Fibroblast of the aortic adventitia (primary cell): Measurements from ENCODE around the gene TMEM131L. TPM values are rescaled to one million over a fixed set of nuclear protein-coding genes. Genes with fewer than 3 reads are reported as not detected.
A peak's percentile ranks its signal among the peaks of the same experiment; 100 is the strongest.
"Not testable (repeated sequence)": the region's sequence is repeated elsewhere in the genome, so short reads cannot be mapped to it uniquely, and the experiment has no call there.

Experiments
- DNase-seq: peaks from one replicate; pipeline ENCODE4 v3.0.0-alpha.2; 2010; ENCODE audit warnings: low read depth
- H3K4me3 ChIP-seq: 2 replicates; pipeline ENCODE4 v1.5.1; 2011; ENCODE audit warnings: low read depth, mild to moderate bottlenecking, control low read depth, low read length, moderate library complexity
- total RNA-seq: library from RNA; depleted of rRNA; stranded (reverse); fragments of >200 nt; gene quantifications from 2 replicates; pipeline ENCODE4 v1.2.3, GENCODE V29; 2012; ENCODE audit warnings: low replicate concordance
- TF ChIP-seq, protein P1 (sequence below): IDR thresholded peaks from 2 replicates; pipeline ENCODE4 v1.5.1; 2011; ENCODE audit warnings: mild to moderate bottlenecking, low read length, control low read depth, inconsistent platforms; ENCODE audit not compliant: insufficient read depth

Gene TMEM131L
- total RNA-seq, 1 donor: 10.8 TPM

DNA sequence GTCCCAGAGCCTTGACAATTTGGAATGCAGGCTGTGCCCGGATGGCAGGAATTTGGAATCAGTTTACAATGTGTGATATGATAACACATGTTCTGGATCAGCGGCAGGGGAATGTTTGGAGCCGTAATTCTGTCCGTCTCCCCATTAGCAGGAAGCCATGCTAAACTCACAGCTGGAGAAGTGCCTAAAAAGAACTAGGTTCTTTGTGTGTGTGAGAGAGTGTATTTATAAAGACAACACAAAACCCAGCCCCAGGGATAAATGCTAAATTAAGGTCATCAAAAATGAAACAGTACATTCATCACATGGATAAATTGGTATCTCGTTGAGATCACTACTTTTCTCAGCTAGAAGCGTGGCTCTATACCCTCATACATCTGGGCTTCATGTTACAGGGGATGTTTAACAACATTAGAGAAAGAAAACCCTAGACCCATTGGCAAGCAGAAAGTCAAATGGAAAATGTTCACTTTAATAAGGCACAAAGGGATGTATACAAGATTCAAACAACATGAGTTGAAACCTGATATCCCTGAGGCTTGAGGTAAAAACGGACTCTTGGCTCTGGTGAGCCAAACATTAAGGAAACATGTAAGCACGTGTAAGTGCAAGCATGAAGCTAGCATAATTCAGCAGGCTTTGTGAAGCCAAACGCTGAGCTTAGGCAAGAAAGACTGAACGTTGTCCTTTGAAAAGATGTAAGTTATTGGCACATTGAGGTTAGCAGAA lies 18.0 kb upstream of the TMEM131L start:
- peak; percentile 34 for DNase-seq
- TF ChIP-seq, protein P1, sequence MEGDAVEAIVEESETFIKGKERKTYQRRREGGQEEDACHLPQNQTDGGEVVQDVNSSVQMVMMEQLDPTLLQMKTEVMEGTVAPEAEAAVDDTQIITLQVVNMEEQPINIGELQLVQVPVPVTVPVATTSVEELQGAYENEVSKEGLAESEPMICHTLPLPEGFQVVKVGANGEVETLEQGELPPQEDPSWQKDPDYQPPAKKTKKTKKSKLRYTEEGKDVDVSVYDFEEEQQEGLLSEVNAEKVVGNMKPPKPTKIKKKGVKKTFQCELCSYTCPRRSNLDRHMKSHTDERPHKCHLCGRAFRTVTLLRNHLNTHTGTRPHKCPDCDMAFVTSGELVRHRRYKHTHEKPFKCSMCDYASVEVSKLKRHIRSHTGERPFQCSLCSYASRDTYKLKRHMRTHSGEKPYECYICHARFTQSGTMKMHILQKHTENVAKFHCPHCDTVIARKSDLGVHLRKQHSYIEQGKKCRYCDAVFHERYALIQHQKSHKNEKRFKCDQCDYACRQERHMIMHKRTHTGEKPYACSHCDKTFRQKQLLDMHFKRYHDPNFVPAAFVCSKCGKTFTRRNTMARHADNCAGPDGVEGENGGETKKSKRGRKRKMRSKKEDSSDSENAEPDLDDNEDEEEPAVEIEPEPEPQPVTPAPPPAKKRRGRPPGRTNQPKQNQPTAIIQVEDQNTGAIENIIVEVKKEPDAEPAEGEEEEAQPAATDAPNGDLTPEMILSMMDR: no peak
- H3K4me3 ChIP-seq: no peak overlapping the region

DNA sequence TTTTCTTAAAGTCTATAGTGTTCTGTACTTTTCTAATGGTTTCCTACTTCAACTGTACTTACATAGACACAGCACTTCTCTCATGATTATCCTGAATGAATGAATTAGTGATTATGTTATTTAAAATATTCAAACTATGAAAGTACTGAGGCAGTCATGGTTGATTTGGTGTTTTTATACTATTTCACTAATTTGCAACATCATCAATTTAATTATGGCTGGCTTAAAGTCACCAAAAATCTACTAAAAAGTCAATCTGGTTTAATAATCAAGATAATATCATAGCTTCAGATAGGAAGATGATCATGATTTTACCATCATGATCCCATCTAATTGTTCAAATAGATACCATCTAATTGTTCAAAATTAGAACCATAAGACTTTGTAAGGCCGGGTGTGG lies 16.8 kb upstream of the TMEM131L start:
- no peak overlapping the region for H3K4me3 ChIP-seq
- TF ChIP-seq, protein P1: no peak
- DNase-seq: no peak

DNA sequence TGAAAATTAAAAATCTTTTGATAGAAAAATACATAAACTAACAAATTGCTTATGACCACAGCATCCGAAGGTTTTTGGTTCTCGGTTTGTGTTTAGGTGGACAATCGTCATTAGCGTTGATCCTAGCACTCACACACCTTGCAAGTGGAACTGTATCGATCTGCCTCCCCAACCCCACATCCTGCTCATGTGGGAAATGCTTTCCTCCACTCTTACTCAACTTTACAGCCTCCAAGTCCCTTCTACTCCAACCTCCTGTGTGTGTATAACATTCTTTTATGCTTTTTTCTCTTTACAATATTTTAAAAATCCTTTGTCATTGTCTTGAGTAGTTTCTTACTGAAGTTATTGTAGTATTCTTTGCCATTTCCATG lies 15.6 kb upstream of the TMEM131L start:
- no peak for DNase-seq

DNA sequence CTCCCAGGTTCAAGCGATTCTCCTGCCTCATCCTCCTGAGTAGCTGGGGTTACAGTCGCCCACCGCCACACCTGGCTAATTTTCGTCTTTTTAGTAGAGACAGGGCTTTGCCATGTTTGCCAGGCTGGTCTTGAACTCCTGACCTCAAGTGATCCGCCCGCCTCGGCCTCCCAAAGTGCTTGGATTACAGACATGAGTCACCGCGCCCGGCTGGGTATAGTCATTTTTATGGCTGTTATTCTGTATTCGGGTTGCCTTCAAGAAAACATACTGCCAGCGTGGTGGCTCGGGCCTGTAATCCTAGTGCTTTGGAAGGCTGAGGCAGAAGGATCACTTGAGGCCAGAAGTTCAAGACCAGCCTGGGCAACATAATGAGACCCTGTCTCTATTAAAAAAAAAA lies 15.0 kb upstream of the TMEM131L start:
- H3K4me3 ChIP-seq, DNase-seq: not testable (repeated sequence)

More for the DNA sequence above, 15.6 kb upstream of the TMEM131L start:
- TF ChIP-seq, protein P1: no peak
- H3K4me3 ChIP-seq: no peak overlapping the region

DNA sequence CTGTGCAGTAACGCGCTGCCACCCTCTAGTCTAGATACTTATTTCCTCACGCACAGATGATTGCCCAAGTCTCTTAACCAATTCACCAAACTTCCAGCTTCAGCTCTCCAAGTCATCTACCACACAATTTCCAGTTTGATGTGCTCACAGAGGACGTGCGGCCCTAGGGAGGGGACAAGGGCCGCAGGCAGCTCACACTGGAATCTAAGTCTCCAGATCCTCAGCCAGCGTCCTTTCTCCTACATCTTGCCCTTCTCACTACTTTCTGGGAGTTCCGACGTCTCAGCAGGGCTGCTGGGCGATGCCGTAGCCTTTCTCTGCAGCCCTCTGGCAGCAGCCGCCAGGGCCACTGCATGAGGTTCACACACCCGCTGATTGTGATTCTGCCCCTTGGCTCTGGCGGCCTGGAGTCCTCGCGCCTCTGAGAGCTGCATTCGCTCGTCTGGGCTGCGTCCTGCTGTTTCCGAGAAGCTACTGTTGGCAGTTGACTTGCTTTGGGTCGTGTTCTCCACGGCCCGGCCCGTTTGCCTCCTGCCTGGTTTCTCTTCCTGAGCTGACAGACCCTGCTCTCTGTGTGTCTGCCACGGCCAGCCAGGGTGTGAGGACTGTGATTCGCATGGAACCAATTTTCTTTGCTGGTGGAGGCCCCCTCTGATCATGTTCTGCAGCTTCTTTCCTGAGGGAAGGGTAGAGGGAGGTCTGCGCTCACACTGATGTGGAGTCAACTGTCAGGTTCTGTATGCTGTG lies 14.1 kb upstream of the TMEM131L start:
- DNase-seq: no peak
- H3K4me3 ChIP-seq: no peak overlapping the region
- TF ChIP-seq, protein P1: no peak

DNA sequence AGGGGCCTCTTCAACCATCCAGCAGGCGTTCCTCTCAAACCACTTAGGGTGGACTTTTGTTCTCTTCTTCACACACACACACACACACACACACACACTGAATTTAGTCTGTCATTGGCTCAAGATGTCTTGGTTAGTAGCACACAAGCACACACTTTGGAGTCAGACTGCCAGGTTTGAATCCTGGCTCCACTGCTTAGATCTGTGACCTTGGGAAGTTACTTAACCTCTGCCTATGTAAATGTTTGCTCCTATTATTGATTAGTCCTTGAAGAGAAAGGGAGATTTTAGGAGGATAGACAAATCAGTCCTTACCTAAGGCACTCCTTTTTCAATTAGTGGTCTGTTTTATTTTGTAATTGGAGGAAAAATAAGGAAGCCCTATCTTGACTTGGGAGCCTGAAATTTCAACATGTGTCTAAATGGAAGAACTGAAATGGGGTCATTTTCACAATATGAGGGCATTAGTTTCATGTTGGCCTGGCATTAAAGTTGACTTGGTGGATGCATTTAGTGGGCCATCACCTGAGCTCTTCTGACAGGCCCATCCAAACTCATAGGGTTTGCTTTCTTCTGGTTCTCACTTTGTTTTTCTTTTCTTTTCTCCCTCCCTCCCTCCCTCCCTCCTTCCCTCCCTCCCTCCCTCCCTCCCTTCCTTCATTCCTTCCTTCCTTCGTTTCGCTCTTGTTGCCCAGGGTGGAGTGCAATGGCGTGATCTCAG lies 13.3 kb upstream of the TMEM131L start:
- no peak overlapping the region for H3K4me3 ChIP-seq
- no peak for DNase-seq
- TF ChIP-seq, protein P1: no peak

DNA sequence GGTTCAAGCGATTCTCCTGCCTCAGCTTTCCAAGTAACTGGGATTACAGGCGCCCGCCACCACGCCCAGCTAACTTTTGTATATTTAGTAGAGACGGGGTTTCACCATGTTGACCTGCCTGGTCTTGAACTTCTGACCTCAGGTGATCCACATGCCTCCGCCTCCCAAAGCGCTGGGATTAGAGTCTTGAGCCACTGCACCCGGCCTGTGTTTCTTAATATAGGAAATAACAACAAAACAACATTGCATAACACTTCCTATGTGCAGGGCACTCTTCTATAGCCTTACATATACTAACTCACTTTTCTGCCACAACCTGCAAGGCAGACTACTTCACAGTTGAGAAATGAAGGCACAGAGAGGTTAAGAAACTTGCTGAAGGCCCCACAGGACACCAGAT lies 12.8 kb upstream of the TMEM131L start:
- TF ChIP-seq, protein P1: no peak
- no peak overlapping the region for H3K4me3 ChIP-seq
- no peak for DNase-seq
